Activated T-cell treated with anti-CD3 and anti-CD28 coated beads, Interleukin-2, amount 50 U/mL, for 48 hours (primary cell): ENCODE results near the gene MRPL58.

Experiments used
- DNase-seq, 2 experiments: peaks; one replicate each; pipeline ENCODE4 v3.0.0-alpha.2; 2020

MRPL58 gene

GRCh38 chr17:75048249-75048878 lies 35.9 kb downstream of the MRPL58 start:
- DNase-seq = no peak

- DNase-seq = no peak
Measured at GRCh38 chr17:75049057-75049456, 36.6 kb downstream of the MRPL58 start.

GRCh38 chr17:75049706-75050105 lies 37.2 kb downstream of the MRPL58 start:
- DNase-seq = no peak

GRCh38 chr17:75051941-75052340 lies 39.5 kb downstream of the MRPL58 start:
- no peak for DNase-seq

GRCh38 chr17:75059369-75060345 lies 47.2 kb downstream of the MRPL58 start:
- no peak for DNase-seq

GRCh38 chr17:75060434-75061054 lies 48.1 kb downstream of the MRPL58 start:
- no peak for DNase-seq

- DNase-seq = no peak
Measured at GRCh38 chr17:75061055-75061438, 48.6 kb downstream of the MRPL58 start.

- no peak for DNase-seq
Measured at GRCh38 chr17:75061618-75062017, 49.1 kb downstream of the MRPL58 start.

- DNase-seq = no peak
Measured at GRCh38 chr17:75063201-75063600, 50.7 kb downstream of the MRPL58 start.

- no peak for DNase-seq
Measured at GRCh38 chr17:75063626-75064025, 51.2 kb downstream of the MRPL58 start.

- DNase-seq = no peak
Measured at GRCh38 chr17:75064040-75064439, 51.6 kb downstream of the MRPL58 start.

- DNase-seq = no peak
Measured at GRCh38 chr17:75064460-75064859, 52.0 kb downstream of the MRPL58 start.

GRCh38 chr17:75064867-75065561 lies 52.5 kb downstream of the MRPL58 start:
- DNase-seq = no peak

GRCh38 chr17:75065562-75066151 lies 53.2 kb downstream of the MRPL58 start:
- DNase-seq = peak; percentile 45 to 50

GRCh38 chr17:75067856-75068255 lies 55.4 kb downstream of the MRPL58 start:
- peak; percentile 36 to 49 for DNase-seq

GRCh38 chr17:75068750-75069149 lies 56.3 kb downstream of the MRPL58 start:
- no peak for DNase-seq

- DNase-seq = no peak
Measured at GRCh38 chr17:75069783-75070182, 57.3 kb downstream of the MRPL58 start.
